IPS-18a (cell line): ENCODE measurements around the gene FOXN1.
A peak's percentile ranks its signal among the peaks of the same experiment; 100 is the strongest.

ENCODE experiments used
- H3K27ac ChIP-seq: one replicate; pipeline ENCODE4 v1.5.1; 2013; ENCODE audit warnings: low read length
- H3K27me3 ChIP-seq: one replicate; pipeline ENCODE4 v1.6.1; 2013; ENCODE audit warnings: mild to moderate bottlenecking, low read length; ENCODE audit not compliant: control insufficient read depth, insufficient read depth
- H3K36me3 ChIP-seq: one replicate; pipeline ENCODE4 v1.6.1; 2013; ENCODE audit warnings: low read depth, low read length; ENCODE audit not compliant: control insufficient read depth
- H3K4me1 ChIP-seq: one replicate; pipeline ENCODE4 v1.6.1; 2013; ENCODE audit warnings: low read depth, low read length; ENCODE audit not compliant: control insufficient read depth
- H3K4me3 ChIP-seq: one replicate; pipeline ENCODE4 v1.5.1; 2013; ENCODE audit warnings: low read length
- H3K9ac ChIP-seq: one replicate; pipeline ENCODE4 v1.6.1; 2013; ENCODE audit warnings: mild to moderate bottlenecking, low read length, moderate library complexity
- H3K9me3 ChIP-seq: one replicate; pipeline ENCODE4 v1.6.1; 2013; ENCODE audit warnings: low read depth, low read length; ENCODE audit not compliant: control insufficient read depth

The FOXN1 gene

GRCh38 chr17:28545141-28545503 is 39.0 kb downstream of the FOXN1 start:
- no peaks in the 10 kb centered on the region for H3K9me3 ChIP-seq
- H3K36me3 ChIP-seq = peaks cover 5% of the 10 kb centered on the region
- H3K27ac ChIP-seq = no peak overlapping the region
- H3K27me3 ChIP-seq = no peaks in the 10 kb centered on the region
- H3K4me3 ChIP-seq = no peak overlapping the region
- no peak overlapping the region for H3K9ac ChIP-seq
- H3K4me1 ChIP-seq = no peaks in the 10 kb centered on the region

DNA sequence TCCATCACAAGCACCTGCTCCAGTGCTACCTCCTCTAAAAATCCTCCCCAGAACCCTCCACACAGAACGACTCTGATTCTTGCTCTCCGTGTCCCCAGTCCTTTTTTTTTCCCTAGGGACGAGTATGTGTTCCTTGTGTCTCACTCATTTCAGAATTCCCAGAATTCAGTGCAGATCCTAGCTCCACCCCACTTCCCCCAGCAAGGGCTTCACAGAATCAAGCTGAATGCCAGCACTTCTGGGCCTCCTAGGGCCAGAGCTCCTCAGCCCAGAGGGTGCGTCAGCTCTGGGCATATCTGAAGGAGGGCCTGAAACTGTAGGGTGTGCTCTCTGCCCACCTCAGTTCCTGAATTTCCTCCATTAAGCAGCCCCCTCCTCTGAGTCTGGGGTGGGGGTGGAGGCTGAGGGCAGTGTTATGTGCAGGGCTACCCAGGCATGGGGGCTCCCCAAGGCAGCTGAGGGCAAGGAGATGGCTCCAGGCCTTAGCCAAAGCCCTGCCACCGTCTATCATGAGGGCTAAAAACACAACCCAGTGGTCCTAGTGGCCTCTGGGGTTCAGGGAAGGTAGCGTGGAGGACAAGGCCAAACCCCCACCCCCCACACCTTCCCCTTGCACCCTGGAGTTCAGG is 39.8 kb downstream of the FOXN1 start:
- Histone ChIP-seq H3K9me3 (no peaks in the 10 kb centered on the region), H3K36me3 (peaks cover 5% of the 10 kb centered on the region), H3K4me1 (no peaks in the 10 kb centered on the region), H3K4me3 (no peak overlapping the region), H3K27ac (no peak overlapping the region), H3K27me3 (no peaks in the 10 kb centered on the region), H3K9ac (no peak overlapping the region)

DNA sequence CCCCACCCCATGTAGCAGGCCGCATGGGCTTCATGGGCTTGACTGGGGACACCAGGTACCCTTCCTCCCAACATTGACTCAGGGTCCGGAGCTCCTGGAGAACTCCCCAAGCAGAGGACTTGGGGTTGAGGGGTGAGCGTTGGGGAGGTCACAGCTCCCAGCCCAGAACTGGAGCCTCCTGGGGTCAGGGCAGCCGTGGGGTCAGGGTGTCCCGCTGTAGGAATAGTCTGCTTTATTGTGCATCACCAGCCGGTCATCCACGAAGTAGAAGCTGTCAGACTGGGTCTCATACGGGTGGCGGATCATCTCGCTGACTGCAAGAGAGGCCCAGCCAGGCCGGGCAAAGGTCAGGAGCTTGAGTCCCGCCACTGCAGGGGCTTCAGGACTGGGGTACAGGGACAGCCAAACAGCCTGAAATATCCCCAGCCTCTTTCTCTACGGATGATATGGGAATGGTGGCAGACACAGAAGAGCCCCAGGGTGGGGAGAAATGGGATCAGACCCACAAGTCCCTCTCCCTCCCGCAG is 41.0 kb downstream of the FOXN1 start:
- H3K4me1 ChIP-seq = peaks cover 7% of the 10 kb centered on the region
- no peaks in the 10 kb centered on the region for H3K27me3 ChIP-seq
- peaks cover 5% of the 10 kb centered on the region for H3K36me3 ChIP-seq
- H3K9me3 ChIP-seq = no peaks in the 10 kb centered on the region
- H3K27ac ChIP-seq = no peak overlapping the region
- no peak overlapping the region for H3K4me3 ChIP-seq
- no peak overlapping the region for H3K9ac ChIP-seq

GRCh38 chr17:28547623-28548416 is 41.7 kb downstream of the FOXN1 start:
- Histone ChIP-seq H3K9me3 (no peaks in the 10 kb centered on the region), H3K4me1 (peaks cover 10% of the 10 kb centered on the region), H3K27ac (no peak overlapping the region), H3K27me3 (no peaks in the 10 kb centered on the region), H3K4me3 (no peak overlapping the region), H3K9ac (no peak overlapping the region), H3K36me3 (peaks cover 5% of the 10 kb centered on the region)

- Histone ChIP-seq H3K27ac (no peak overlapping the region), H3K36me3 (peaks cover 7% of the 10 kb centered on the region), H3K4me3 (no peak overlapping the region), H3K9ac (no peak overlapping the region), H3K4me1 (peaks cover 11% of the 10 kb centered on the region), H3K27me3 (no peaks in the 10 kb centered on the region), H3K9me3 (no peaks in the 10 kb centered on the region)
Measured at GRCh38 chr17:28548417-28549130, 42.4 kb downstream of the FOXN1 start.

- Histone ChIP-seq H3K4me1 (peaks cover 11% of the 10 kb centered on the region), H3K9me3 (no peaks in the 10 kb centered on the region), H3K4me3 (no peak overlapping the region), H3K9ac (no peak overlapping the region), H3K27ac (no peak overlapping the region), H3K27me3 (no peaks in the 10 kb centered on the region), H3K36me3 (peaks cover 16% of the 10 kb centered on the region)
Measured at GRCh38 chr17:28549236-28550132, 43.3 kb downstream of the FOXN1 start.

- H3K27me3 ChIP-seq = no peaks in the 10 kb centered on the region
- H3K9me3 ChIP-seq = no peaks in the 10 kb centered on the region
- no peak overlapping the region for H3K4me3 ChIP-seq
- H3K9ac ChIP-seq = no peak overlapping the region
- H3K4me1 ChIP-seq = peaks cover 11% of the 10 kb centered on the region
- no peak overlapping the region for H3K27ac ChIP-seq
- peaks cover 27% of the 10 kb centered on the region for H3K36me3 ChIP-seq
Measured at GRCh38 chr17:28550858-28551257, 44.7 kb downstream of the FOXN1 start.

GRCh38 chr17:28551421-28552175 is 45.5 kb downstream of the FOXN1 start:
- Histone ChIP-seq H3K4me1 (peaks cover 11% of the 10 kb centered on the region), H3K4me3 (peak overlapping the region; percentile 75), H3K9ac (peak overlapping the region; percentile 45), H3K36me3 (peaks cover 32% of the 10 kb centered on the region), H3K9me3 (no peaks in the 10 kb centered on the region), H3K27me3 (no peaks in the 10 kb centered on the region), H3K27ac (no peak overlapping the region)

DNA sequence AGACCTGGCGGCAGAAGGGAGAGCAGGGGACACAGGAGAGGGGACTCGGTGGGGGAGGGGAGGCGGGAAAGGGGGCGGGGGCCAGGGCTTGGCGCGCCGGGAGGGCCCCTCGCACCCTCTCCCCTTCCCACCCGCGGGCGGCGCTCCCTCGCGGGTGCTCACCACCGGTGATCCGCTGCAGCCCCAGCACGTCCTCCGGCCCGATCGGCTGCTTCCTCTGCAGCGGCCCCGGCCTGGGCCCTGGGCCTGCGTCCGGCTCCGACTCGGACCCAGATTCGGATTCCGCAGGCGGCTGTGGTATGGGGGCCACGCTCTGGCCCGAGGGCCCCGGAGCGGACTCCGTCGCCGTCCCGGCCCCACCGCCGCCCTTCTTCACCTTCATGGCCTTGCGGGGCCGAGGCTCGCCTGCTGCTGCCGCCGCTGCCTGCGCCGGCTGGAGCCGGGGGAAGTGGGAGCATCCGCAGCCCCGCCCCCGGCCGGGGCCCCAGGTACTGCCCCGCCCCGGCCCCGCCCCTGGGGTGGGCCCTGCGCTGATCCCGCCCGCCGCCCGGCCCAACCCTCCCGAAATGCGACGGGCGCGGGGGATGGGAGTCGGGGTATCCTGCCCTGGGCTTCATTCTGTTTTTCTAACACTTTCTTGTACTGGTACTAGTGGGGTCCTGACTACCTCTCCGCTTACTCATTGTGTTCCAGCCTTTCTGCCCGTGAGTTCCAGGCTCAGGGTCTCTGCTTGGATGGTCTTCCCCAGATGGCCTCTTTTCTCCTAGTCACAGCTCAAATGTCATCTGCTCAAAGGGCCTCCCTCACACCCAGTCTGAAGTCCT is 46.2 kb downstream of the FOXN1 start, which contains the start of gene UNC119:
Gene UNC119, minus strand, starts transcription at position 449 of the 824 bp plus-strand sequence. Its CDS starts 67 bp downstream, at position 382.
- H3K27me3 ChIP-seq = no peaks in the 10 kb centered on the region
- peak within 1 kb of the TSS; percentile 75 for H3K4me3 ChIP-seq
- peaks cover 34% of the 10 kb centered on the region for H3K36me3 ChIP-seq
- peaks cover 11% of the 10 kb centered on the region for H3K4me1 ChIP-seq
- H3K9me3 ChIP-seq = no peaks in the 10 kb centered on the region
- no peak within 1 kb of the TSS for H3K27ac ChIP-seq
- H3K9ac ChIP-seq = peak within 1 kb of the TSS; percentile 45

- Histone ChIP-seq H3K27ac (no peak overlapping the region), H3K9me3 (no peaks in the 10 kb centered on the region), H3K9ac (no peak overlapping the region), H3K4me1 (peaks cover 11% of the 10 kb centered on the region), H3K36me3 (peaks cover 41% of the 10 kb centered on the region), H3K4me3 (peak overlapping the region; percentile 75), H3K27me3 (no peaks in the 10 kb centered on the region)
Measured at GRCh38 chr17:28553000-28553505, 46.9 kb downstream of the FOXN1 start.
